HepG2 (cell line): ENCODE measurements around the gene FAM3D. TPM values are rescaled to one million over a fixed set of nuclear protein-coding genes. Genes with fewer than 3 reads are reported as not detected.

ENCODE experiments used
- ATAC-seq: fragments of 200-7000 bp; cut with Tn5 transposase; 3 replicates; pipeline ENCODE4 v1.9.1; 2020; ENCODE audit warnings: mild to moderate bottlenecking, moderate library complexity
- BruUV-seq: library from RNA; stranded (reverse); fragments of 400-500 nt; replicated peaks from 2 replicates; lab custom pipeline; 2021; lab: Mats Ljungman, UMichigan
- CTCF ChIA-PET: fragments of 300-600 bp; formaldehyde crosslinking; extraction: SDS; loops from one replicate; lab custom pipeline; 2021; ENCODE audit warnings: low total read pairs, inconsistent platforms, low intra/inter-chr PET ratio; lab: Yijun Ruan, JAX
- POLR2A ChIA-PET: fragments of 350-600 bp; sonication (Branson Sonifier 250); formaldehyde crosslinking; loops from one replicate; lab custom pipeline; 2020; ENCODE audit warnings: antibody characterized with exemption, inconsistent platforms; lab: Yijun Ruan, JAX
- DNase-seq: peaks from one replicate; pipeline ENCODE4 v3.0.0-alpha.2; 2015; ENCODE audit warnings: low spot score
- FAIRE-seq: peaks from 3 replicates; lab custom pipeline; 2011; peaks lifted over from hg19 to GRCh38; lab: Jason Lieb, UNC
- H2AFZ ChIP-seq: one replicate; pipeline ENCODE4 v1.6.1; 2011; ENCODE audit warnings: low read length, inconsistent platforms
- H3K27ac ChIP-seq: fragments of 300-600 bp; 3 replicates; pipeline ENCODE4 v1.8.0; 2011; ENCODE audit warnings: mixed run types, mild to moderate bottlenecking, mixed read lengths, low read length, inconsistent platforms; ENCODE audit not compliant: insufficient read depth; ENCODE audit errors: extremely low read length
- H3K27me3 ChIP-seq, 2 experiments: fragments of 200-600 bp in 1 of 2; 2 replicates in 1 of 2; 3 replicates in 1 of 2; pipeline versions ENCODE4 v1.6.0 to v1.8.0; 2011; ENCODE audit warnings: low read length in 2 of 2, mild to moderate bottlenecking in 2 of 2, moderate library complexity in 2 of 2, inconsistent platforms in 1 of 2; ENCODE audit not compliant: insufficient read depth in 2 of 2, control insufficient read depth in 1 of 2
- H3K36me3 ChIP-seq, 2 experiments: fragments of 200-600 bp in 1 of 2; replicated peaks in 1 of 2; 2 replicates in 1 of 2; 3 replicates in 1 of 2; pipeline versions ENCODE4 v1.5.1 to v1.8.0; 2011; ENCODE audit warnings: low read length in 2 of 2, inconsistent platforms in 1 of 2; ENCODE audit not compliant: insufficient read depth in 2 of 2, control insufficient read depth in 1 of 2
- H3K4me1 ChIP-seq: 2 replicates; pipeline ENCODE4 v1.5.1; 2012; ENCODE audit warnings: low read length, inconsistent platforms; ENCODE audit not compliant: insufficient read depth
- H3K4me2 ChIP-seq: 2 replicates; pipeline ENCODE4 v1.6.0; 2011; ENCODE audit warnings: low read depth, low read length, inconsistent platforms
- H3K4me3 ChIP-seq, 3 experiments: fragments of 200-600 bp in 1 of 3; sonication (generic), shearing (Covaris generic) in 1 of 3; replicated peaks in 1 of 3; 2 replicates each; pipeline ENCODE4 v1.5.1; 2011 to 2016; ENCODE audit warnings: low read length in 3 of 3, inconsistent platforms in 2 of 3, low read depth in 2 of 3, mild to moderate bottlenecking in 2 of 3, control low read depth in 1 of 3, mixed read lengths in 1 of 3; ENCODE audit not compliant: insufficient read depth in 1 of 3
- H3K79me2 ChIP-seq: one replicate; pipeline ENCODE4 v1.6.1; 2011; ENCODE audit warnings: low read length, inconsistent platforms; ENCODE audit not compliant: insufficient read depth
- H3K9ac ChIP-seq: 2 replicates; pipeline ENCODE4 v1.6.0; 2011; ENCODE audit warnings: mild to moderate bottlenecking, low read depth, low read length, inconsistent platforms; ENCODE audit not compliant: insufficient read depth
- H3K9me3 ChIP-seq: 2 replicates; pipeline ENCODE4 v1.5.1; 2012; ENCODE audit warnings: mild to moderate bottlenecking, low read length
- H4K20me1 ChIP-seq: 2 replicates; pipeline ENCODE4 v1.6.0; 2011; ENCODE audit warnings: inconsistent platforms, mild to moderate bottlenecking, low read length, moderate library complexity; ENCODE audit not compliant: insufficient read depth
- CEBPG ChIP-seq: IDR thresholded peaks from 2 replicates; pipeline ENCODE4 v1.6.1; 2016
- FIP1L1 ChIP-seq: fragments of 200-400 bp; formaldehyde crosslinking; IDR thresholded peaks from 2 replicates; pipeline ENCODE4 v1.6.1; 2018; ENCODE audit warnings: low read depth, mild to moderate bottlenecking, low read length, moderate library complexity, borderline replicate concordance; ENCODE audit not compliant: insufficient read depth
- FOXA3 ChIP-seq: IDR thresholded peaks from 2 replicates; pipeline ENCODE4 v1.6.1; 2016; ENCODE audit warnings: missing genetic modification reagents, missing compliant biosample characterization
- MIXL1 ChIP-seq: IDR thresholded peaks from 2 replicates; pipeline ENCODE4 v1.6.1; 2016
- NFIC ChIP-seq: IDR thresholded peaks from 2 replicates; pipeline ENCODE4 v1.6.1; 2012; ENCODE audit warnings: mild to moderate bottlenecking, low read length, inconsistent platforms
- ZC3H13 ChIP-seq: sonication (generic); formaldehyde crosslinking; IDR thresholded peaks from 2 replicates; pipeline ENCODE4 v1.8.1; 2023; ENCODE audit warnings: mild to moderate bottlenecking, missing genetic modification reagents, moderate library complexity
- ZNF138 ChIP-seq: sonication (generic); formaldehyde crosslinking; IDR thresholded peaks from 2 replicates; pipeline ENCODE4 v1.5.0; 2020; ENCODE audit warnings: mild to moderate bottlenecking, low read depth, missing genetic modification reagents
- ZNF44 ChIP-seq: sonication (generic); formaldehyde crosslinking; IDR thresholded peaks from 2 replicates; pipeline ENCODE4 v1.5.1; 2020; ENCODE audit warnings: mild to moderate bottlenecking, missing genetic modification reagents
- ZNF570 ChIP-seq: sonication (generic); formaldehyde crosslinking; IDR thresholded peaks from 2 replicates; pipeline ENCODE4 v1.4.0; 2020; ENCODE audit warnings: mild to moderate bottlenecking, missing genetic modification reagents, borderline replicate concordance
- ZNF7 ChIP-seq: IDR thresholded peaks from 2 replicates; pipeline ENCODE4 v1.6.1; 2016; ENCODE audit warnings: missing biosample characterization, missing genetic modification reagents
- ZNF720 ChIP-seq: sonication (generic); formaldehyde crosslinking; IDR thresholded peaks from 2 replicates; pipeline ENCODE4 v1.4.0; 2020; ENCODE audit warnings: missing genetic modification reagents
- ZSCAN29 ChIP-seq: sonication (generic); formaldehyde crosslinking; conservative IDR thresholded peaks from 2 replicates; pipeline ENCODE4 v1.4.0; 2020; ENCODE audit warnings: mild to moderate bottlenecking, missing genetic modification reagents
- WGBS: methylation state at CpG from one replicate; pipeline ENCODE4 v1.1.6; 2017; ENCODE audit warnings: low lambda C conversion rate; 5-methylcytosine and 5-hydroxymethylcytosine counted together
- in situ Hi-C: cut with HindIII; loops from 2 replicates; pipeline ENCODE4 v1.10.0; 2017; ENCODE audit warnings: low pct_unique_long_range_greater_than_20kb; ENCODE audit not compliant: extremely low pct_ligation_motif_present
- intact Hi-C: fragments of 100-400 bp; cut with micrococcal nuclease; formaldehyde crosslinking; loops from one replicate; pipeline ENCODE4 v1.10.0; 2022; ENCODE audit not compliant: unreplicated experiment
- polyA plus RNA-seq, 8 experiments: library from polyadenylated mRNA; depleted of rRNA in 3 of 8; stranded (reverse) in 7 of 8; unstranded in 1 of 8; fragments of >200 nt; fragmentation: Illumina TruSeq in 4 of 8; extraction: Trizol in 4 of 8; gene quantifications; 2 replicates each; pipeline versions ENCODE4 v1.2.1 to v1.2.3, GENCODE V29; 2011 to 2016; ENCODE audit warnings: low read depth in 4 of 8, missing spikeins in 1 of 8, mixed read lengths in 1 of 8; ENCODE audit not compliant: insufficient read depth in 1 of 8
- total RNA-seq, 5 experiments: library from RNA; depleted of rRNA; stranded (reverse); fragments of >200 nt; fragmentation: Illumina TruSeq; extraction: Trizol; gene quantifications; 2 replicates each; pipeline ENCODE4 v1.2.3, GENCODE V29; 2016; ENCODE audit warnings: low read depth in 1 of 5
- TF ChIP-seq, protein P1 (sequence below): sonication (generic); formaldehyde crosslinking; conservative IDR thresholded peaks from 2 replicates; pipeline ENCODE4 v1.8.1; 2023; ENCODE audit warnings: missing genetic modification reagents
- TF ChIP-seq, protein P2 (sequence below): sonication (generic); formaldehyde crosslinking; IDR thresholded peaks from 2 replicates; pipeline ENCODE4 v1.8.0; 2023; ENCODE audit warnings: mild to moderate bottlenecking, missing genetic modification reagents
- TF ChIP-seq, protein P3 (sequence below): sonication (generic); formaldehyde crosslinking; IDR thresholded peaks from 2 replicates; pipeline ENCODE4 v1.4.0; 2020; ENCODE audit warnings: missing genetic modification reagents, low read depth, mild to moderate bottlenecking, borderline replicate concordance

Gene FAM3D
- total and polyA plus RNA-seq, 2 of the 13 experiments (the other 11 are each of a cell fraction or from before 2014, with no cell fraction given), result not detected

DNA sequence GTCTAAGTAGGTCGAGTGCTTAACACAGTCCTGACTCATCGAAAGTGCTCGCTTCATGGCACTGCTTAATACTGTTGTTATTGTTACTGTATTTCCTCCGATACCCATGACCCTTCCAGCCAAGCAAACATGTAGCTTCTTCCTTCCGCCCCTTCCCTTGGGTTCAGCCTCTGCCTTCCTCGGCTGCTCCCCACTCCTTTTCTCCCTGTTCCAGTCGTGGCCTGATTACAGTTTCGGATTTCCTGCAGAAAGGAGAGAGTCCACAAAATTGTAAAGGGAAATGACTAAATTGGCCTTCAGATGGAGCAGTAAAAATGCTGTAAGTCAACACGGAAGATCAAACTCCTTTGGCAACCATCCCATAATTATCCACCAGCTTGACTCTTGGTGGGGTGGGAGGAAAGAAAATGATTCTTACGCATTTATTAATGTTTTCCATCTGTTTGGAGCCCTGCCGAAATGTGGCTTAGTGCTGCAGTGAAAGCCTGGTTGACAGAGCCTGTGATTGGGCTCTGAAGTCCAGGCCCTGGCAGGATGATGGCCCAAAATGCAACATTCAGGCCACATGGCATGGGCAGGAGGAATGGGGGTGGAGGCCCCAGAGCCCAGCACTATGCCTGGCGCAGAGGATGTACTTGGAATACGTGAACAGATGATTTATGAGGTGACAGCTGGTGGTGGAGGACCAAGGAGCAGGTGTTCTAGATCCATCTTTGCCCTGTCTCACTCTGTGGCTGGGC is 37.6 kb downstream of the FAM3D start:
- Histone ChIP-seq H2AFZ (no peak overlapping the region), H3K36me3 (no peaks in the 10 kb centered on the region), H3K4me1 (peaks cover 27% of the 10 kb centered on the region), H3K27ac (no peak overlapping the region), H3K27me3 (peaks cover 5 to 25% of the 10 kb centered on the region in 2 experiments), H3K4me3 (no peak overlapping the region), H3K9ac (no peak overlapping the region), H4K20me1 (no peaks in the 10 kb centered on the region), H3K9me3 (no peaks in the 10 kb centered on the region), H3K79me2 (no peaks in the 10 kb centered on the region), H3K4me2 (peak overlapping the region; percentile 3; the same call in 1 of the 2 replicates)
- no TSS peak for BruUV-seq
- POLR2A ChIA-PET, result interaction anchor here (1.6 kb wide), 1 partner anchor 93 kb away, joined by 5 read pairs; the partner anchor contains the start of gene ACOX2
- CTCF ChIA-PET, result interaction anchor here (0.8 to 1.4 kb wide), 3 partner anchors 61 to 100 kb away, joined by 3 to 5 read pairs (median 4); no protein-coding TSS in a partner anchor
- no peak for TF ChIP-seq MIXL1 (CRISPR knock-in tag)
- peak; percentile 68 for TF ChIP-seq ZNF7 (CRISPR knock-in tag)
- 0 out of 2 replicates have a peak, but pooled peaks have one; percentile 8 for TF ChIP-seq FOXA3 (CRISPR knock-in tag)
- WGBS, result 27% methylated on average over 13 of the region's 13 CpGs
- DNase-seq (peak; percentile 10), FAIRE-seq (no peak), ATAC-seq (no peak)
- in situ Hi-C loops, result loop anchor here (5.0 kb wide), 1 partner anchor 62 kb away; no protein-coding TSS in a partner anchor
- intact Hi-C loops, result no loop called here

DNA sequence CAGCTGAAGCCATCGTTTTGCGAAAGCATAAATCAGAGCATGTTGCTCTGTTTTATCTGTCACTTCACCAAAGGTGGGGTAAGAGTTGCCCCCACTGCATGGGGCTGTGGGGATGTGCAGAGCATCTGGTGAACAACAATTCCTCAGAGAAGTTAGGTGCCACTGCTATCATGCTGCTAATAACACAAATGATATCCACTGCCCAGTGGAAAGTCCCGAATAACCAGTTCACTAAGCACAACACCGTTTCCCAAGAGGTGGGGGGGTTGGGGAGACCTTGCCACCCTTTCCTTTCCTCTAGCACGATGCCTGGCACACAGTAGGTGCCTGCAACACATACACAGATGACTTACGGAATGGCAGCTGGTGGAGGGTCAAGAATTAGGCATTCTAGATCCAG is 38.6 kb downstream of the FAM3D start:
- H3K27ac ChIP-seq, result no peak overlapping the region
- FAIRE-seq (no peak), DNase-seq (no peak), ATAC-seq (no peak)
- no peak overlapping the region for H3K9ac ChIP-seq
- BruUV-seq, result no TSS peak
- peaks cover 2 to 15% of the 10 kb centered on the region in 2 experiments; a peak in 4 of 5 replicates for H3K27me3 ChIP-seq
- no peaks in the 10 kb centered on the region for H3K9me3 ChIP-seq
- 40% methylated on average over 5 of the region's 6 CpGs for WGBS
- ChIA-PET CTCF (interaction anchor here (1.2 kb wide), 1 partner anchor 60 kb away, joined by 5 read pairs; no protein-coding TSS in a partner anchor), POLR2A (interaction anchor here (1.6 kb wide), 1 partner anchor 92 kb away, joined by 5 read pairs; the partner anchor contains the start of gene ACOX2)
- intact Hi-C loops (no loop called here), in situ Hi-C loops (loop anchor here (5.0 kb wide), 1 partner anchor 61 kb away; no protein-coding TSS in a partner anchor)
- no peak overlapping the region for H2AFZ ChIP-seq
- H3K36me3 ChIP-seq, result no peaks in the 10 kb centered on the region
- no peak overlapping the region for H3K4me3 ChIP-seq
- H3K79me2 ChIP-seq, result no peaks in the 10 kb centered on the region
- no peak overlapping the region for H3K4me2 ChIP-seq
- no peaks in the 10 kb centered on the region for H4K20me1 ChIP-seq
- peaks cover 35% of the 10 kb centered on the region for H3K4me1 ChIP-seq
- TF ChIP-seq FIP1L1 (no peak), ZNF720 (CRISPR knock-in tag) (no peak), ZNF138 (CRISPR knock-in tag) (no peak), ZSCAN29 (CRISPR knock-in tag) (no peak), ZC3H13 (CRISPR knock-in tag) (no peak), ZNF44 (CRISPR knock-in tag) (no peak), NFIC (no peak), CEBPG (CRISPR knock-in tag) (no peak), ZNF570 (CRISPR knock-in tag) (no peak)
- TF ChIP-seq, protein P1, sequence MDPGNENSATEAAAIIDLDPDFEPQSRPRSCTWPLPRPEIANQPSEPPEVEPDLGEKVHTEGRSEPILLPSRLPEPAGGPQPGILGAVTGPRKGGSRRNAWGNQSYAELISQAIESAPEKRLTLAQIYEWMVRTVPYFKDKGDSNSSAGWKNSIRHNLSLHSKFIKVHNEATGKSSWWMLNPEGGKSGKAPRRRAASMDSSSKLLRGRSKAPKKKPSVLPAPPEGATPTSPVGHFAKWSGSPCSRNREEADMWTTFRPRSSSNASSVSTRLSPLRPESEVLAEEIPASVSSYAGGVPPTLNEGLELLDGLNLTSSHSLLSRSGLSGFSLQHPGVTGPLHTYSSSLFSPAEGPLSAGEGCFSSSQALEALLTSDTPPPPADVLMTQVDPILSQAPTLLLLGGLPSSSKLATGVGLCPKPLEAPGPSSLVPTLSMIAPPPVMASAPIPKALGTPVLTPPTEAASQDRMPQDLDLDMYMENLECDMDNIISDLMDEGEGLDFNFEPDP, result no peak
- TF ChIP-seq, protein P2, sequence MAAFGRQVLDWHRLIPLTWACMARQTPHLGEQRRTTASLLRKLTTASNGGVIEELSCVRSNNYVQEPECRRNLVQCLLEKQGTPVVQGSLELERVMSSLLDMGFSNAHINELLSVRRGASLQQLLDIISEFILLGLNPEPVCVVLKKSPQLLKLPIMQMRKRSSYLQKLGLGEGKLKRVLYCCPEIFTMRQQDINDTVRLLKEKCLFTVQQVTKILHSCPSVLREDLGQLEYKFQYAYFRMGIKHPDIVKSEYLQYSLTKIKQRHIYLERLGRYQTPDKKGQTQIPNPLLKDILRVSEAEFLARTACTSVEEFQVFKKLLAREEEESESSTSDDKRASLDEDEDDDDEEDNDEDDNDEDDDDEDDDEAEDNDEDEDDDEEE (CRISPR knock-in tag), result no peak
- TF ChIP-seq, protein P3, sequence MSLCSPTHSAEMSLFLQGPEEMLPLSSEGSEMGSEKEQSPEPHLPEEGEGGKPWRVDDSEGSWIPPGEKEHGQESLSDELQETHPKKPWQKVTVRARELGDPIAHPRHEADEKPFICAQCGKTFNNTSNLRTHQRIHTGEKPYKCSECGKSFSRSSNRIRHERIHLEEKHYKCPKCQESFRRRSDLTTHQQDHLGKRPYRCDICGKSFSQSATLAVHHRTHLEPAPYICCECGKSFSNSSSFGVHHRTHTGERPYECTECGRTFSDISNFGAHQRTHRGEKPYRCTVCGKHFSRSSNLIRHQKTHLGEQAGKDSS (CRISPR knock-in tag), result no peak
